OCI-LY7 (cell line): ENCODE results near the gene OR5B17. TPM values are rescaled to one million over a fixed set of nuclear protein-coding genes. Genes with fewer than 3 reads are reported as not detected.
"Not testable (repeated sequence)": the region's sequence is repeated elsewhere in the genome, so short reads cannot be mapped to it uniquely, and the experiment has no call there.

ENCODE experiments used
- Bru-seq: library from RNA; stranded (reverse); fragments of 400-500 nt; gene quantifications from one replicate; lab custom pipeline; 2021; lab: Mats Ljungman, UMichigan
- BruChase-seq, 2 experiments: library from RNA; stranded (reverse); fragments of 400-500 nt; gene quantifications; one replicate each; lab custom pipeline; 2021; lab: Mats Ljungman, UMichigan
- BruUV-seq: library from RNA; stranded (reverse); fragments of 400-500 nt; replicated peaks from 2 replicates; lab custom pipeline; 2021; lab: Mats Ljungman, UMichigan
- CTCF ChIA-PET: fragments of 300-600 bp; sonication (Branson Sonifier 250); formaldehyde crosslinking; loops from one replicate; lab custom pipeline; 2022; ENCODE audit warnings: antibody characterized with exemption; ENCODE audit not compliant: unreplicated experiment; lab: Charles Lee
- POLR2A ChIA-PET: fragments of 300-600 bp; sonication (Branson Sonifier 250); formaldehyde crosslinking; loops from one replicate; lab custom pipeline; 2022; ENCODE audit warnings: antibody characterized with exemption; lab: Charles Lee
- DNase-seq: peaks from one replicate; pipeline ENCODE4 v3.0.0-alpha.2; 2015; ENCODE audit warnings: low spot score
- H2AFZ ChIP-seq: fragments of 200-600 bp; sonication (generic), shearing (Covaris generic); 2 replicates; pipeline ENCODE4 v1.6.1; 2014; ENCODE audit warnings: mild to moderate bottlenecking, antibody characterized with exemption, low read length, moderate library complexity
- H3K27ac ChIP-seq: fragments of 200-600 bp; sonication (generic); 2 replicates; pipeline ENCODE4 v1.5.1; 2014; ENCODE audit warnings: mixed run types, low read depth, mild to moderate bottlenecking, moderate library complexity, low read length, inconsistent platforms; ENCODE audit not compliant: poor library complexity, severe bottlenecking
- H3K36me3 ChIP-seq: fragments of 200-600 bp; sonication (generic); 2 replicates; pipeline ENCODE4 v1.6.1; 2014; ENCODE audit warnings: mild to moderate bottlenecking, antibody characterized with exemption, low read length, moderate library complexity, mixed read lengths; ENCODE audit not compliant: insufficient read depth
- H3K4me1 ChIP-seq: fragments of 200-600 bp; sonication (generic); 2 replicates; pipeline ENCODE4 v1.5.1; 2014; ENCODE audit warnings: mild to moderate bottlenecking, low read length; ENCODE audit not compliant: insufficient read depth, poor library complexity, severe bottlenecking
- H3K4me2 ChIP-seq: fragments of 200-600 bp; sonication (generic); 2 replicates; pipeline ENCODE4 v1.6.1; 2014; ENCODE audit warnings: mild to moderate bottlenecking, low read length
- H3K4me3 ChIP-seq: fragments of 200-600 bp; sonication (generic); 2 replicates; pipeline ENCODE4 v1.5.1; 2014; ENCODE audit warnings: mild to moderate bottlenecking, low read depth, low read length; ENCODE audit not compliant: poor library complexity, severe bottlenecking
- H3K79me2 ChIP-seq: fragments of 200-600 bp; sonication (generic); 2 replicates; pipeline ENCODE4 v1.6.1; 2016; ENCODE audit warnings: low read depth, mild to moderate bottlenecking, low read length, moderate library complexity, mixed read lengths; ENCODE audit not compliant: insufficient read depth
- H3K9me2 ChIP-seq: fragments of 200-600 bp; sonication (generic); 2 replicates; pipeline ENCODE4 v1.6.1; 2016; ENCODE audit warnings: mild to moderate bottlenecking, low read length, mixed read lengths; ENCODE audit not compliant: insufficient read depth
- H3K9me3 ChIP-seq: fragments of 200-600 bp; sonication (generic); 2 replicates; pipeline ENCODE4 v1.6.1; 2014; ENCODE audit warnings: mild to moderate bottlenecking, mixed run types, low read length, mixed read lengths
- H4K20me1 ChIP-seq: fragments of 200-600 bp; sonication (generic); 2 replicates; pipeline ENCODE4 v1.6.1; 2014; ENCODE audit warnings: mild to moderate bottlenecking, antibody characterized with exemption, low read length, moderate library complexity, mixed read lengths; ENCODE audit not compliant: insufficient read depth
- CTCF ChIP-seq: fragments of 200-600 bp; sonication (generic); conservative IDR thresholded peaks from 2 replicates; pipeline ENCODE4 v1.5.1; 2014; ENCODE audit warnings: mild to moderate bottlenecking, antibody characterized with exemption, low read length, moderate library complexity, mixed read lengths
- EZH2phosphoT487 ChIP-seq: fragments of 200-600 bp; sonication (generic); IDR thresholded peaks from 2 replicates; pipeline ENCODE4 v1.6.1; 2018; ENCODE audit warnings: low read depth, borderline replicate concordance, mild to moderate bottlenecking, mixed run types, antibody characterized with exemption, low read length, moderate library complexity, mixed read lengths
- intact Hi-C: fragments of 100-400 bp; cut with micrococcal nuclease; formaldehyde crosslinking; loops from one replicate; pipeline ENCODE4 v1.10.0; 2022; ENCODE audit not compliant: unreplicated experiment
- long read RNA-seq: library from polyadenylated mRNA; stranded (forward); transcript quantifications from one replicate; pipeline ENCODE4 v2.0.0, GENCODE V29; 2022
- total RNA-seq, 2 experiments: library from RNA; depleted of rRNA in 1 of 2; stranded (reverse); fragments of >200 nt in 1 of 2; shearing (Covaris generic) in 1 of 2; gene quantifications; 2 replicates each; pipeline ENCODE4 v1.2.3, GENCODE V29; 2014 to 2022

OR5B17 gene
- total RNA-seq (2014; rRNA removed; shearing (Covaris generic)) (not detected in 2 replicates), total RNA-seq (2022) (not detected in 2 replicates), Bru-seq, nascent RNA (not detected), BruChase-seq, experiment 1, labeled RNA remaining after a 6-hour chase (not detected), BruChase-seq, experiment 2, labeled RNA remaining after a 2-hour chase (not detected)
- long read RNA-seq = 0 reads

GRCh38 chr11:58358969-58359368 lies at the start of gene OR5B17:
OR5B17 (minus strand) TSS chr11:58359069; CDS start chr11:58359069, 0 bp downstream.
- Histone ChIP-seq H3K4me3 (no peak within 1 kb of the TSS), H3K27ac (no peak within 1 kb of the TSS), H3K4me2 (no peak within 1 kb of the TSS), H4K20me1 (no peaks in the 10 kb centered on the region), H3K9me3 (no peaks in the 10 kb centered on the region), H3K79me2 (no peaks in the 10 kb centered on the region), H3K4me1 (no peaks in the 10 kb centered on the region), H3K36me3 (no peaks in the 10 kb centered on the region), H2AFZ (no peak within 1 kb of the TSS), H3K9me2 (no peaks in the 10 kb centered on the region; the same call in 1 of the 2 replicates)
- TF ChIP-seq EZH2phosphoT487 (no peak), CTCF (no peak)
- ChIA-PET CTCF (no interaction called here), POLR2A (no interaction called here)
- intact Hi-C loops = no loop called here
- no TSS peak for BruUV-seq
- DNase-seq = no peak

- ChIA-PET POLR2A (interaction anchor here (0.7 kb wide), 1 partner anchor 18 kb away, joined by 3 read pairs; no protein-coding TSS in a partner anchor), CTCF (no interaction called here)
- intact Hi-C loops = no loop called here
- DNase-seq = no peak
- no peak within 1 kb of the TSS for H2AFZ ChIP-seq
- no peaks in the 10 kb centered on the region for H3K4me1 ChIP-seq
- H4K20me1 ChIP-seq = no peaks in the 10 kb centered on the region
- H3K79me2 ChIP-seq = no peaks in the 10 kb centered on the region
- no peaks in the 10 kb centered on the region for H3K9me3 ChIP-seq
- H3K9me2 ChIP-seq = no peaks in the 10 kb centered on the region
- BruUV-seq = no TSS peak
- no peak within 1 kb of the TSS for H3K4me3 ChIP-seq
- no peak within 1 kb of the TSS for H3K27ac ChIP-seq
- H3K36me3 ChIP-seq = no peaks in the 10 kb centered on the region
- TF ChIP-seq CTCF = no peak
- no peak for TF ChIP-seq EZH2phosphoT487
- H3K4me2 ChIP-seq = no peak within 1 kb of the TSS
Measured at GRCh38 chr11:58406774-58407173, 47.9 kb upstream of the OR5B17 start, which contains the start of gene OR5B3. OR5B3 (minus strand) TSS chr11:58406874; CDS start chr11:58403409, 3,465 bp downstream.

- H3K9me3 ChIP-seq, H3K36me3 ChIP-seq, intact Hi-C loops, DNase-seq, CTCF ChIA-PET, H3K4me3 ChIP-seq, BruUV-seq, H3K9me2 ChIP-seq, H3K79me2 ChIP-seq, H2AFZ ChIP-seq, H3K27ac ChIP-seq, H3K4me1 ChIP-seq, H3K4me2 ChIP-seq, POLR2A ChIA-PET, H4K20me1 ChIP-seq: not testable (repeated sequence)
Measured at GRCh38 chr11:58399622-58400021, 40.8 kb upstream of the OR5B17 start.
